WTC11 (cell line): ENCODE results near the gene RNF115. TPM values are rescaled to one million over a fixed set of nuclear protein-coding genes. Genes with fewer than 3 reads are reported as not detected.

Source experiments
- ATAC-seq: fragments of 200-7000 bp; cut with Tn5 transposase; 2 replicates; pipeline ENCODE4 v1.10.0; 2021; ENCODE audit warnings: mild to moderate bottlenecking, moderate library complexity
- CTCF ChIA-PET: fragments of 300-600 bp; sonication (Branson Sonifier 250); formaldehyde crosslinking; loops from one replicate; lab custom pipeline; 2021; ENCODE audit warnings: antibody characterized with exemption; lab: Charles Lee
- POLR2A ChIA-PET: fragments of 350-600 bp; sonication (Branson Sonifier 250); formaldehyde crosslinking; loops from one replicate; lab custom pipeline; 2021; ENCODE audit warnings: antibody characterized with exemption; lab: Charles Lee
- DNase-seq: peaks from one replicate; pipeline ENCODE4 v3.0.0; 2021; ENCODE audit warnings: low spot score
- H3K27ac Mint-ChIP-seq: 2 replicates; pipeline ENCODE4 v1.8.0; 2021; ENCODE audit warnings: mixed read lengths
- H3K27me3 Mint-ChIP-seq: 2 replicates; pipeline ENCODE4 v1.8.0; 2021; ENCODE audit warnings: low read depth, mild to moderate bottlenecking, moderate library complexity, mixed read lengths
- H3K36me3 Mint-ChIP-seq: 2 replicates; pipeline ENCODE4 v1.8.0; 2021; ENCODE audit warnings: mixed read lengths
- H3K4me1 Mint-ChIP-seq: 2 replicates; pipeline ENCODE4 v1.8.0; 2022; ENCODE audit warnings: mixed read lengths
- H3K4me3 Mint-ChIP-seq: 2 replicates; pipeline ENCODE4 v1.8.0; 2021; ENCODE audit warnings: mild to moderate bottlenecking, moderate library complexity, mixed read lengths
- H3K9me3 Mint-ChIP-seq: 2 replicates; pipeline ENCODE4 v1.8.0; 2021; ENCODE audit warnings: mixed read lengths
- ATF1 ChIP-seq: sonication (generic); formaldehyde crosslinking; IDR thresholded peaks from 2 replicates; pipeline ENCODE4 v1.8.1; 2023; ENCODE audit warnings: mild to moderate bottlenecking, moderate library complexity, missing genetic modification reagents
- ETV6 ChIP-seq: sonication (generic); formaldehyde crosslinking; IDR thresholded peaks from 2 replicates; pipeline ENCODE4 v1.8.1; 2022; ENCODE audit warnings: mild to moderate bottlenecking, missing genetic modification reagents
- FOXP1 ChIP-seq: sonication (generic); formaldehyde crosslinking; IDR thresholded peaks from 2 replicates; pipeline ENCODE4 v1.8.0; 2022; ENCODE audit warnings: missing genetic modification reagents, mild to moderate bottlenecking, moderate library complexity, borderline replicate concordance
- GABPB1 ChIP-seq: sonication (generic); formaldehyde crosslinking; IDR thresholded peaks from 2 replicates; pipeline ENCODE4 v1.8.1; 2023; ENCODE audit warnings: mild to moderate bottlenecking, missing genetic modification reagents
- GTF2I ChIP-seq: fragments of 250-450 bp; sonication (Bioruptor Pico); conservative IDR thresholded peaks from 2 replicates; pipeline ENCODE4 v1.4.0; 2021; ENCODE audit warnings: mild to moderate bottlenecking
- HMGA2 ChIP-seq: fragments of 250-450 bp; sonication (Bioruptor Pico); IDR thresholded peaks from 2 replicates; pipeline ENCODE4 v1.4.0; 2021; ENCODE audit warnings: mild to moderate bottlenecking, moderate library complexity
- JAZF1 ChIP-seq: fragments of 250-450 bp; sonication (Bioruptor Pico); IDR thresholded peaks from 2 replicates; pipeline ENCODE4 v1.9.0; 2021; ENCODE audit warnings: moderate library complexity, mild to moderate bottlenecking, inconsistent platforms
- JUN ChIP-seq: sonication (generic); formaldehyde crosslinking; IDR thresholded peaks from 2 replicates; pipeline ENCODE4 v1.8.0; 2023; ENCODE audit warnings: mild to moderate bottlenecking, missing genetic modification reagents
- NR3C1 ChIP-seq: sonication (generic); formaldehyde crosslinking; conservative IDR thresholded peaks from 2 replicates; pipeline ENCODE4 v1.8.1; 2023; ENCODE audit warnings: low read depth, mild to moderate bottlenecking, missing genetic modification reagents
- PRRX2 ChIP-seq: fragments of 250-450 bp; sonication (Bioruptor Pico); IDR thresholded peaks from 2 replicates; pipeline ENCODE4 v1.8.0; 2021; ENCODE audit warnings: mild to moderate bottlenecking
- SMAD4 ChIP-seq: sonication (generic); formaldehyde crosslinking; IDR thresholded peaks from 2 replicates; pipeline ENCODE4 v1.8.0; 2022; ENCODE audit warnings: mild to moderate bottlenecking, missing genetic modification reagents
- SP1 ChIP-seq: sonication (generic); formaldehyde crosslinking; conservative IDR thresholded peaks from 2 replicates; pipeline ENCODE4 v1.8.1; 2022; ENCODE audit warnings: missing genetic modification reagents
- ZNF219 ChIP-seq: sonication (generic); formaldehyde crosslinking; IDR thresholded peaks from 2 replicates; pipeline ENCODE4 v1.8.0; 2023; ENCODE audit warnings: missing genetic modification reagents, mild to moderate bottlenecking, borderline replicate concordance
- ZNF232 ChIP-seq: sonication (generic); formaldehyde crosslinking; IDR thresholded peaks from 2 replicates; pipeline ENCODE4 v1.8.0; 2022; ENCODE audit warnings: mild to moderate bottlenecking, missing genetic modification reagents
- ZNF416 ChIP-seq: fragments of 250-450 bp; sonication (Bioruptor Pico); IDR thresholded peaks from 2 replicates; pipeline ENCODE4 v1.9.0; 2021; ENCODE audit warnings: mild to moderate bottlenecking, inconsistent platforms
- ZNF512 ChIP-seq: sonication (generic); formaldehyde crosslinking; IDR thresholded peaks from 2 replicates; pipeline ENCODE4 v1.8.1; 2022; ENCODE audit warnings: missing genetic modification reagents, borderline replicate concordance
- total RNA-seq: library from RNA; stranded (reverse); gene quantifications from 3 replicates; pipeline ENCODE4 v1.2.3, GENCODE V29; 2021
- TF ChIP-seq, protein P1 (sequence below): sonication (generic); formaldehyde crosslinking; IDR thresholded peaks from 2 replicates; pipeline ENCODE4 v1.8.1; 2023; ENCODE audit warnings: mild to moderate bottlenecking, moderate library complexity, missing genetic modification reagents
- TF ChIP-seq, protein P2 (sequence below): sonication (generic); formaldehyde crosslinking; IDR thresholded peaks from 2 replicates; pipeline ENCODE4 v1.8.1; 2023; ENCODE audit warnings: mild to moderate bottlenecking, missing genetic modification reagents, moderate library complexity
- TF ChIP-seq, protein P3 (sequence below): sonication (generic); formaldehyde crosslinking; conservative IDR thresholded peaks from 2 replicates; pipeline ENCODE4 v1.8.1; 2023; ENCODE audit warnings: mild to moderate bottlenecking, low read depth, missing genetic modification reagents, moderate library complexity
- TF ChIP-seq, protein P4 (sequence below): fragments of 200-600 bp; IDR thresholded peaks from 2 replicates; pipeline ENCODE4 v1.8.0; 2022; ENCODE audit warnings: antibody characterized with exemption
- TF ChIP-seq, protein P5 (sequence below): sonication (generic); formaldehyde crosslinking; IDR thresholded peaks from 2 replicates; pipeline ENCODE4 v1.8.1; 2023; ENCODE audit warnings: mild to moderate bottlenecking, missing genetic modification reagents, borderline replicate concordance

Gene RNF115
- total RNA-seq, 1 experiment from 2014 or later, result 8.1 TPM

GRCh38 chr1:145696630-145696960, 127.3 kb downstream of the RNF115 start:
- no peaks in the 10 kb centered on the region for H3K4me1 Mint-ChIP-seq
- no peak for DNase-seq
- no peaks in the 10 kb centered on the region for H3K36me3 Mint-ChIP-seq
- H3K9me3 Mint-ChIP-seq, result no peaks in the 10 kb centered on the region
- CTCF ChIA-PET, result no interaction called here
- no peak overlapping the region for H3K27ac Mint-ChIP-seq
- no peak overlapping the region for H3K4me3 Mint-ChIP-seq
- ATAC-seq, result no peak
- H3K27me3 Mint-ChIP-seq, result peaks cover 12% of the 10 kb centered on the region
- POLR2A ChIA-PET, result no interaction called here
- TF ChIP-seq FOXP1 (no peak), JAZF1 (no peak), ETV6 (CRISPR knock-in tag) (no peak), ZNF232 (CRISPR knock-in tag) (no peak), GTF2I (no peak), JUN (CRISPR knock-in tag) (no peak), ATF1 (CRISPR knock-in tag) (no peak), ZNF512 (CRISPR knock-in tag) (no peak), SMAD4 (CRISPR knock-in tag) (no peak), ZNF219 (CRISPR knock-in tag) (no peak), SP1 (CRISPR knock-in tag) (no peak), GABPB1 (no peak), ZNF416 (CRISPR knock-in tag) (no peak)
- TF ChIP-seq, protein P1, sequence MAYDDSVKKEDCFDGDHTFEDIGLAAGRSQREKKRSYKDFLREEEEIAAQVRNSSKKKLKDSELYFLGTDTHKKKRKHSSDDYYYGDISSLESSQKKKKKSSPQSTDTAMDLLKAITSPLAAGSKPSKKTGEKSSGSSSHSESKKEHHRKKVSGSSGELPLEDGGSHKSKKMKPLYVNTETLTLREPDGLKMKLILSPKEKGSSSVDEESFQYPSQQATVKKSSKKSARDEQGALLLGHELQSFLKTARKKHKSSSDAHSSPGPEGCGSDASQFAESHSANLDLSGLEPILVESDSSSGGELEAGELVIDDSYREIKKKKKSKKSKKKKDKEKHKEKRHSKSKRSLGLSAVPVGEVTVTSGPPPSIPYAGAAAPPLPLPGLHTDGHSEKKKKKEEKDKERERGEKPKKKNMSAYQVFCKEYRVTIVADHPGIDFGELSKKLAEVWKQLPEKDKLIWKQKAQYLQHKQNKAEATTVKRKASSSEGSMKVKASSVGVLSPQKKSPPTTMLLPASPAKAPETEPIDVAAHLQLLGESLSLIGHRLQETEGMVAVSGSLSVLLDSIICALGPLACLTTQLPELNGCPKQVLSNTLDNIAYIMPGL (CRISPR knock-in tag), result no peak
- TF ChIP-seq, protein P2, sequence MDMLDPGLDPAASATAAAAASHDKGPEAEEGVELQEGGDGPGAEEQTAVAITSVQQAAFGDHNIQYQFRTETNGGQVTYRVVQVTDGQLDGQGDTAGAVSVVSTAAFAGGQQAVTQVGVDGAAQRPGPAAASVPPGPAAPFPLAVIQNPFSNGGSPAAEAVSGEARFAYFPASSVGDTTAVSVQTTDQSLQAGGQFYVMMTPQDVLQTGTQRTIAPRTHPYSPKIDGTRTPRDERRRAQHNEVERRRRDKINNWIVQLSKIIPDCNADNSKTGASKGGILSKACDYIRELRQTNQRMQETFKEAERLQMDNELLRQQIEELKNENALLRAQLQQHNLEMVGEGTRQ (CRISPR knock-in tag), result no peak
- TF ChIP-seq, protein P3, sequence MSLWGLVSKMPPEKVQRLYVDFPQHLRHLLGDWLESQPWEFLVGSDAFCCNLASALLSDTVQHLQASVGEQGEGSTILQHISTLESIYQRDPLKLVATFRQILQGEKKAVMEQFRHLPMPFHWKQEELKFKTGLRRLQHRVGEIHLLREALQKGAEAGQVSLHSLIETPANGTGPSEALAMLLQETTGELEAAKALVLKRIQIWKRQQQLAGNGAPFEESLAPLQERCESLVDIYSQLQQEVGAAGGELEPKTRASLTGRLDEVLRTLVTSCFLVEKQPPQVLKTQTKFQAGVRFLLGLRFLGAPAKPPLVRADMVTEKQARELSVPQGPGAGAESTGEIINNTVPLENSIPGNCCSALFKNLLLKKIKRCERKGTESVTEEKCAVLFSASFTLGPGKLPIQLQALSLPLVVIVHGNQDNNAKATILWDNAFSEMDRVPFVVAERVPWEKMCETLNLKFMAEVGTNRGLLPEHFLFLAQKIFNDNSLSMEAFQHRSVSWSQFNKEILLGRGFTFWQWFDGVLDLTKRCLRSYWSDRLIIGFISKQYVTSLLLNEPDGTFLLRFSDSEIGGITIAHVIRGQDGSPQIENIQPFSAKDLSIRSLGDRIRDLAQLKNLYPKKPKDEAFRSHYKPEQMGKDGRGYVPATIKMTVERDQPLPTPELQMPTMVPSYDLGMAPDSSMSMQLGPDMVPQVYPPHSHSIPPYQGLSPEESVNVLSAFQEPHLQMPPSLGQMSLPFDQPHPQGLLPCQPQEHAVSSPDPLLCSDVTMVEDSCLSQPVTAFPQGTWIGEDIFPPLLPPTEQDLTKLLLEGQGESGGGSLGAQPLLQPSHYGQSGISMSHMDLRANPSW (CRISPR knock-in tag), result no peak
- TF ChIP-seq, protein P4, sequence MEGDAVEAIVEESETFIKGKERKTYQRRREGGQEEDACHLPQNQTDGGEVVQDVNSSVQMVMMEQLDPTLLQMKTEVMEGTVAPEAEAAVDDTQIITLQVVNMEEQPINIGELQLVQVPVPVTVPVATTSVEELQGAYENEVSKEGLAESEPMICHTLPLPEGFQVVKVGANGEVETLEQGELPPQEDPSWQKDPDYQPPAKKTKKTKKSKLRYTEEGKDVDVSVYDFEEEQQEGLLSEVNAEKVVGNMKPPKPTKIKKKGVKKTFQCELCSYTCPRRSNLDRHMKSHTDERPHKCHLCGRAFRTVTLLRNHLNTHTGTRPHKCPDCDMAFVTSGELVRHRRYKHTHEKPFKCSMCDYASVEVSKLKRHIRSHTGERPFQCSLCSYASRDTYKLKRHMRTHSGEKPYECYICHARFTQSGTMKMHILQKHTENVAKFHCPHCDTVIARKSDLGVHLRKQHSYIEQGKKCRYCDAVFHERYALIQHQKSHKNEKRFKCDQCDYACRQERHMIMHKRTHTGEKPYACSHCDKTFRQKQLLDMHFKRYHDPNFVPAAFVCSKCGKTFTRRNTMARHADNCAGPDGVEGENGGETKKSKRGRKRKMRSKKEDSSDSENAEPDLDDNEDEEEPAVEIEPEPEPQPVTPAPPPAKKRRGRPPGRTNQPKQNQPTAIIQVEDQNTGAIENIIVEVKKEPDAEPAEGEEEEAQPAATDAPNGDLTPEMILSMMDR, result no peak

GRCh38 chr1:145695821-145696629, 127.9 kb downstream of the RNF115 start:
- POLR2A ChIA-PET, result no interaction called here
- Mint-ChIP-seq H3K27ac (no peak overlapping the region), H3K36me3 (no peaks in the 10 kb centered on the region), H3K4me3 (no peak overlapping the region), H3K27me3 (peaks cover 12% of the 10 kb centered on the region), H3K4me1 (no peaks in the 10 kb centered on the region), H3K9me3 (no peaks in the 10 kb centered on the region)
- DNase-seq (no peak), ATAC-seq (no peak)
- CTCF ChIA-PET, result no interaction called here
- TF ChIP-seq, protein P5, sequence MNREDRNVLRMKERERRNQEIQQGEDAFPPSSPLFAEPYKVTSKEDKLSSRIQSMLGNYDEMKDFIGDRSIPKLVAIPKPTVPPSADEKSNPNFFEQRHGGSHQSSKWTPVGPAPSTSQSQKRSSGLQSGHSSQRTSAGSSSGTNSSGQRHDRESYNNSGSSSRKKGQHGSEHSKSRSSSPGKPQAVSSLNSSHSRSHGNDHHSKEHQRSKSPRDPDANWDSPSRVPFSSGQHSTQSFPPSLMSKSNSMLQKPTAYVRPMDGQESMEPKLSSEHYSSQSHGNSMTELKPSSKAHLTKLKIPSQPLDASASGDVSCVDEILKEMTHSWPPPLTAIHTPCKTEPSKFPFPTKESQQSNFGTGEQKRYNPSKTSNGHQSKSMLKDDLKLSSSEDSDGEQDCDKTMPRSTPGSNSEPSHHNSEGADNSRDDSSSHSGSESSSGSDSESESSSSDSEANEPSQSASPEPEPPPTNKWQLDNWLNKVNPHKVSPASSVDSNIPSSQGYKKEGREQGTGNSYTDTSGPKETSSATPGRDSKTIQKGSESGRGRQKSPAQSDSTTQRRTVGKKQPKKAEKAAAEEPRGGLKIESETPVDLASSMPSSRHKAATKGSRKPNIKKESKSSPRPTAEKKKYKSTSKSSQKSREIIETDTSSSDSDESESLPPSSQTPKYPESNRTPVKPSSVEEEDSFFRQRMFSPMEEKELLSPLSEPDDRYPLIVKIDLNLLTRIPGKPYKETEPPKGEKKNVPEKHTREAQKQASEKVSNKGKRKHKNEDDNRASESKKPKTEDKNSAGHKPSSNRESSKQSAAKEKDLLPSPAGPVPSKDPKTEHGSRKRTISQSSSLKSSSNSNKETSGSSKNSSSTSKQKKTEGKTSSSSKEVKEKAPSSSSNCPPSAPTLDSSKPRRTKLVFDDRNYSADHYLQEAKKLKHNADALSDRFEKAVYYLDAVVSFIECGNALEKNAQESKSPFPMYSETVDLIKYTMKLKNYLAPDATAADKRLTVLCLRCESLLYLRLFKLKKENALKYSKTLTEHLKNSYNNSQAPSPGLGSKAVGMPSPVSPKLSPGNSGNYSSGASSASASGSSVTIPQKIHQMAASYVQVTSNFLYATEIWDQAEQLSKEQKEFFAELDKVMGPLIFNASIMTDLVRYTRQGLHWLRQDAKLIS (CRISPR knock-in tag), result no peak
- no peak for TF ChIP-seq NR3C1 (CRISPR knock-in tag)
- TF ChIP-seq HMGA2 (CRISPR knock-in tag), result no peak
- TF ChIP-seq PRRX2, result no peak
